Stimulated activated CD4-positive, alpha-beta T cell treated with anti-CD3 and anti-CD28 coated beads, Interleukin-1b, Interleukin-23, amount 100 ng/mL, for 4 hours (primary cell): Measurements from ENCODE around the gene ZNF724.

Experiments used
- DNase-seq, 2 donors: peaks; one replicate each; pipeline ENCODE4 v3.0.0-alpha.2; 2020; ENCODE audit warnings: low read depth in 2 of 2

Gene ZNF724

DNA sequence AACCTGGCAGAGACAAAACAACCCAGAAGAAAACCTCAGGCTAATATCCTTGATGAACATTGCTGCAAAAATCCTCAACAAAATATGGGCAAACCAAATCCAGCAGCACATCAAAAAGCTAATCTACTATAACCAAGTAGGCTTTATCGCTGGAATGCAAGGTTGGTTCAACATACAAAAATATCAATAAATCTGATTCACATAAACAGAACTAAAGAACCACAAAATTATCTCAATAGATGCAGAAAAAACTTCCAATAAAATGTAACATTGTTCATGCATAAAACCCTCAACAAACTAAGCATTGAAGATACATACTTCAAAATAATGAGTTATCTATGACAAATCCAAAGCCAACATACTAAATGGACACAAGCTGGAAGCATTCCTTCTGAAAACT lies 8.8 kb downstream of the ZNF724 start:
- DNase-seq: no peak

DNA sequence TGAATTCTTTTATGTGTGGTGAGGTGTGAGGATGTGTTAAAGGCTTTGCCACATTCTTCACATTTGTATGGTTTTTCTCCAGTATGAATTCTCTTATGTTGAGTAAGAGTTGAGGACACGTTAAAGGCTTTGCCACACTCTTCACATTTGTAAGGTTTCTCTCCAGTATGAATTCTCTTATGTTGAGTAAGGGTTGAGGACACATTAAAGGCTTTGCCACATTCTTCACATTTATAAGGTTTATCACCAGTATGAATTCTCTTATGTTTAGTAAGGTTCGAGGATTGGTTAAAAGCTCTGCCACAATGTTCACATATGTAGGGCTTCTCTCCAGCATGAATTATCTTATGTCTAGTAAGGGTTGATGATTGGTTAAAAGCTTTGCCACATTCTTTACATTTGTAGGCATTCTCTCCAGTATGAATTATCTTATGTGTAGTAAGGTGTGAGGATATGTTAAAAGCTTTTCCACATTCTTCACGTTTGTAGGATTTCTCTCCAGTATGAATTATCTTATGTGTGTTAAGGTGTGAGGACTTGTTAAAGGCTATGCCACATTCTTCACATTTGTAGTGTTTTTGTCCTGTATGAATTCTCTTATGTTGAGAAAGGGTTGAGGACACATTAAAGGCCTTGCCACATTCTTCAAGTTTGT lies 27.1 kb downstream of the ZNF724 start:
- DNase-seq: no peak

DNA sequence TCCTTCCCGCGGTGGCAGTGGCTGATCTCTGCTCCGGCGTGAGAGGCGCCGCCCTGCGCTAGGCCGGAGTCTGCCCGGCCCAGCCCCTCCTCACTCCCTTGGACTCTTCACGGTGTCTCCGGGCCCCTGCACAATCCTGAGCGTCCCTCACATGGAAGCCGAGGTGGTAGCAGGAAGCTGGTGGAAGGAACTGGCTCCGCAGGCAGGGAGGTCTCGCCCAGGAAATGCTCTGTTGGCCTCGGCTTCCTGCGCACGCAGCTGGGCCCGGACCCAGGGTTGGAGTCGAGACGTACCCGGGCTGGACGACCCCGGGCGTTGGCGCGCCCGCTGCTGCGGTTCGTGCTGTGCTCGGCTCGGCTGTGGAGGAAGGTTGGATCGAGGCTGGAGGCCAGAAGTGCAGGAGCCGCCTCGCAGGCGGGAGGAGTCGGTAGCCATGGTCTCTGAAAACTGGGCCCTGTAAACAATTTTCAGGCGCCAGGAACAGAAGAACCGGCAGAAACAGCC lies 46.3 kb downstream of the ZNF724 start:
- no peak for DNase-seq

DNA sequence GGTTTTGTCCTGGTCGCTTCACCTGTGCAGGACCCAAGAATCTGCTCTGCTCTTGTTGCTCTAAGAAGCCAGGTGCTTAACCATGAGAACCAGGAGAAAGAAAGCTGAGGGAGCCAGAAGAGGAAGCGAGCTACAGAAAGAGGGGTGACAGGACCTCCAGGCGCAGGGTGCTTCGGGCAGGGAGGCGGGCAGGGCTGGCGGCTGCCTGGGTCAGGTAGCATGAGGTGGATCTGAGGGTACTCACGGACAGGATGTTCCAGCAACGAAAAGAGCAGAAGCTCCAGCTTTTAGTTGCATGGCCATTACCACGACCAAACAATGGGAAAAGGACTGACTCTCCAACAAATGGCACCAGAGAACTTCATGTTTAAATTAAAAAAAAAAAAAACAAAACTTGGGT lies 59.9 kb downstream of the ZNF724 start:
- no peak for DNase-seq

DNA sequence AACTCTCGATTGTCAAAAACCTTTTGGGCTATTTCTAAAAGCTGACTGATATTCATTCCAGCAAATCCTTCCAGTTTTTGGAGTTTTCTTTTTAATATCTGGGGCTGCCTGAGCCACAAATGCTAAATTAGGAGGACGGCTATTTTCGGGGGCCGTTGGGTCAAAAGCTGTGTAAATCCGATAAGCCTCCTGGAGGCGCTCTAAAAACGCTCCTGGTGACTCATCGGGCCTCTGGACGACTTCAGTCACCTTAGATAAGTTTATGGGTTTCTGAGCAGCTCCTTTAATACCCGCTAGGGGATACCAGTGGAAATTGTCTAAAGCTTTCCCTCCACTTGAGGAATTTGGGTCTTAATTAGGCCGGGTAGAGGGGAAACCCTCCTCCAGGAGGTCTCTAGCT lies 66.9 kb downstream of the ZNF724 start:
- no peak for DNase-seq
